Central memory CD8-positive, alpha-beta T cell (primary cell): ENCODE data around the gene NVL.
A peak's percentile ranks its signal among the peaks of the same experiment; 100 is the strongest.
"Not testable (repeated sequence)": the region's sequence is repeated elsewhere in the genome, so short reads cannot be mapped to it uniquely, and the experiment has no call there.

Experiments
- ATAC-seq: fragments of 150-1000 bp; cut with Tn5 transposase; replicated peaks from 2 replicates; pipeline ENCODE4 v1.10.0; 2022; ENCODE audit warnings: mild to moderate bottlenecking, moderate FRiP score, moderate number of reproducible peaks; ENCODE audit not compliant: poor library complexity, severe bottlenecking; ENCODE audit errors: extremely low read depth
- DNase-seq, 2 donors: peaks; one replicate each; pipeline ENCODE4 v3.0.0; 2021; ENCODE audit warnings: low spot score in 2 of 2
- H3K27ac Mint-ChIP-seq: one replicate; pipeline ENCODE4 v1.8.0; 2022; ENCODE audit warnings: low read depth, mild to moderate bottlenecking, moderate library complexity, mixed read lengths
- H3K27me3 Mint-ChIP-seq: one replicate; pipeline ENCODE4 v1.8.0; 2022; ENCODE audit warnings: mixed read lengths
- H3K36me3 Mint-ChIP-seq: one replicate; pipeline ENCODE4 v1.8.0; 2022; ENCODE audit warnings: mild to moderate bottlenecking, moderate library complexity, mixed read lengths; ENCODE audit not compliant: insufficient read depth
- H3K4me1 Mint-ChIP-seq: one replicate; pipeline ENCODE4 v1.8.0; 2022; ENCODE audit warnings: mixed read lengths
- H3K4me3 Mint-ChIP-seq: one replicate; pipeline ENCODE4 v1.8.0; 2022; ENCODE audit warnings: mild to moderate bottlenecking, moderate library complexity, mixed read lengths
- H3K9me3 Mint-ChIP-seq: one replicate; pipeline ENCODE4 v1.8.0; 2022; ENCODE audit warnings: mixed read lengths

The NVL gene

GRCh38 chr1:224329484-224329841 lies 509 bp downstream of the NVL start:
- no peaks in the 10 kb centered on the region for H3K27me3 Mint-ChIP-seq
- peak overlapping the region; percentile 98 for H3K4me3 Mint-ChIP-seq
- peaks cover 45% of the 10 kb centered on the region for H3K4me1 Mint-ChIP-seq
- DNase-seq (no peak), ATAC-seq (no peak)
- H3K36me3 Mint-ChIP-seq = peaks cover 17% of the 10 kb centered on the region
- H3K27ac Mint-ChIP-seq = peak overlapping the region; percentile 99
- no peaks in the 10 kb centered on the region for H3K9me3 Mint-ChIP-seq

GRCh38 chr1:224328644-224329043 lies 1.3 kb downstream of the NVL start:
- ATAC-seq = no peak
- H3K4me3 Mint-ChIP-seq = peak overlapping the region; percentile 98
- no peaks in the 10 kb centered on the region for H3K27me3 Mint-ChIP-seq
- no peaks in the 10 kb centered on the region for H3K9me3 Mint-ChIP-seq
- peaks cover 18% of the 10 kb centered on the region for H3K36me3 Mint-ChIP-seq
- no peak for DNase-seq
- peak overlapping the region; percentile 99 for H3K27ac Mint-ChIP-seq
- peaks cover 44% of the 10 kb centered on the region for H3K4me1 Mint-ChIP-seq

GRCh38 chr1:224325959-224326358 lies 4.0 kb downstream of the NVL start:
- ATAC-seq (no peak), DNase-seq (no peak)
- Mint-ChIP-seq H3K9me3 (no peaks in the 10 kb centered on the region), H3K4me1 (peaks cover 55% of the 10 kb centered on the region), H3K4me3 (no peak overlapping the region), H3K27ac (no peak overlapping the region), H3K27me3 (no peaks in the 10 kb centered on the region), H3K36me3 (peaks cover 16% of the 10 kb centered on the region)

- Mint-ChIP-seq H3K36me3 (peaks cover 17% of the 10 kb centered on the region), H3K27ac (peak overlapping the region; percentile 62)
These were observed 8.3 kb downstream of the NVL start for GRCh38 chr1:224321706-224322105.

GRCh38 chr1:224317383-224318045 lies 12.5 kb downstream of the NVL start:
- Mint-ChIP-seq H3K36me3 (peaks cover 42% of the 10 kb centered on the region), H3K27me3 (no peaks in the 10 kb centered on the region)

More at GRCh38 chr1:224321706-224322105, 8.3 kb downstream of the NVL start:
- no peak for DNase-seq
- H3K27me3 Mint-ChIP-seq = no peaks in the 10 kb centered on the region
- no peak for ATAC-seq
- H3K4me3 Mint-ChIP-seq = no peak overlapping the region
- H3K4me1 Mint-ChIP-seq = peaks cover 21% of the 10 kb centered on the region
- H3K9me3 Mint-ChIP-seq = no peaks in the 10 kb centered on the region

GRCh38 chr1:224312025-224312424 lies 17.9 kb downstream of the NVL start:
- Mint-ChIP-seq H3K27ac (no peak overlapping the region), H3K4me3 (no peak overlapping the region), H3K9me3 (no peaks in the 10 kb centered on the region), H3K27me3 (no peaks in the 10 kb centered on the region), H3K36me3 (peaks cover 63% of the 10 kb centered on the region), H3K4me1 (no peaks in the 10 kb centered on the region)
- ATAC-seq (no peak), DNase-seq (no peak)

More at GRCh38 chr1:224317383-224318045, 12.5 kb downstream of the NVL start:
- DNase-seq (no peak), ATAC-seq (no peak)
- H3K4me3 Mint-ChIP-seq = no peak overlapping the region
- no peak overlapping the region for H3K27ac Mint-ChIP-seq
- no peaks in the 10 kb centered on the region for H3K9me3 Mint-ChIP-seq
- H3K4me1 Mint-ChIP-seq = peaks cover 12% of the 10 kb centered on the region

- H3K4me1 Mint-ChIP-seq, H3K27ac Mint-ChIP-seq, H3K27me3 Mint-ChIP-seq, H3K4me3 Mint-ChIP-seq, H3K9me3 Mint-ChIP-seq, DNase-seq, ATAC-seq: not testable (repeated sequence)
- H3K36me3 Mint-ChIP-seq = peaks cover 64% of the 10 kb centered on the region
These were observed 18.5 kb downstream of the NVL start for GRCh38 chr1:224311503-224311902.

- ATAC-seq (no peak), DNase-seq (no peak)
- Mint-ChIP-seq H3K27me3 (no peaks in the 10 kb centered on the region), H3K27ac (no peak overlapping the region), H3K4me3 (no peak overlapping the region), H3K4me1 (no peaks in the 10 kb centered on the region), H3K36me3 (peaks cover 66% of the 10 kb centered on the region), H3K9me3 (no peaks in the 10 kb centered on the region)
These were observed 21.9 kb downstream of the NVL start for GRCh38 chr1:224308064-224308463.

GRCh38 chr1:224304767-224305166 lies 25.2 kb downstream of the NVL start:
- DNase-seq (no peak), ATAC-seq (no peak)
- no peaks in the 10 kb centered on the region for H3K4me1 Mint-ChIP-seq
- no peak overlapping the region for H3K27ac Mint-ChIP-seq
- no peaks in the 10 kb centered on the region for H3K27me3 Mint-ChIP-seq
- no peak overlapping the region for H3K4me3 Mint-ChIP-seq
- peaks cover 73% of the 10 kb centered on the region for H3K36me3 Mint-ChIP-seq
- no peaks in the 10 kb centered on the region for H3K9me3 Mint-ChIP-seq

- H3K4me3 Mint-ChIP-seq = no peak overlapping the region
- H3K27ac Mint-ChIP-seq = no peak overlapping the region
- no peaks in the 10 kb centered on the region for H3K4me1 Mint-ChIP-seq
- no peaks in the 10 kb centered on the region for H3K27me3 Mint-ChIP-seq
- no peaks in the 10 kb centered on the region for H3K9me3 Mint-ChIP-seq
- DNase-seq (no peak), ATAC-seq (no peak)
- peaks cover 75% of the 10 kb centered on the region for H3K36me3 Mint-ChIP-seq
These were observed 27.0 kb downstream of the NVL start for GRCh38 chr1:224302947-224303346.

- Mint-ChIP-seq H3K9me3 (no peaks in the 10 kb centered on the region), H3K4me1 (no peaks in the 10 kb centered on the region), H3K36me3 (peaks cover 71% of the 10 kb centered on the region), H3K4me3 (no peak overlapping the region), H3K27ac (no peak overlapping the region), H3K27me3 (no peaks in the 10 kb centered on the region)
- ATAC-seq (no peak), DNase-seq (no peak)
These were observed 28.6 kb downstream of the NVL start for GRCh38 chr1:224301391-224301790.

GRCh38 chr1:224300346-224300745 lies 29.6 kb downstream of the NVL start:
- no peak for ATAC-seq
- Mint-ChIP-seq H3K27me3 (no peaks in the 10 kb centered on the region), H3K27ac (no peak overlapping the region), H3K4me3 (no peak overlapping the region), H3K9me3 (no peaks in the 10 kb centered on the region), H3K36me3 (peaks cover 70% of the 10 kb centered on the region), H3K4me1 (no peaks in the 10 kb centered on the region)
- DNase-seq = no peak

- Mint-ChIP-seq H3K36me3 (peaks cover 68% of the 10 kb centered on the region), H3K9me3 (no peaks in the 10 kb centered on the region), H3K4me1 (no peaks in the 10 kb centered on the region), H3K27me3 (no peaks in the 10 kb centered on the region), H3K27ac (no peak overlapping the region), H3K4me3 (no peak overlapping the region)
- no peak for ATAC-seq
- DNase-seq = no peak
These were observed 31.3 kb downstream of the NVL start for GRCh38 chr1:224298346-224299330.
